AG09309 (cell line): ENCODE data around the gene VIPR2.

ENCODE experiments used
- DNase-seq: peaks from one replicate; pipeline ENCODE4 v3.0.0-alpha.2; 2010; ENCODE audit warnings: low read depth
- H3K4me3 ChIP-seq: 2 replicates; pipeline ENCODE4 v1.5.1; 2011; ENCODE audit warnings: mild to moderate bottlenecking, low read depth, low read length, moderate library complexity; ENCODE audit not compliant: control insufficient read depth
- TF ChIP-seq, protein P1 (sequence below): IDR thresholded peaks from 2 replicates; pipeline ENCODE4 v1.5.1; 2011; ENCODE audit warnings: mild to moderate bottlenecking, low read depth, low read length, inconsistent platforms; ENCODE audit not compliant: insufficient read depth, control insufficient read depth; ENCODE audit errors: missing control alignments

VIPR2 gene

DNA sequence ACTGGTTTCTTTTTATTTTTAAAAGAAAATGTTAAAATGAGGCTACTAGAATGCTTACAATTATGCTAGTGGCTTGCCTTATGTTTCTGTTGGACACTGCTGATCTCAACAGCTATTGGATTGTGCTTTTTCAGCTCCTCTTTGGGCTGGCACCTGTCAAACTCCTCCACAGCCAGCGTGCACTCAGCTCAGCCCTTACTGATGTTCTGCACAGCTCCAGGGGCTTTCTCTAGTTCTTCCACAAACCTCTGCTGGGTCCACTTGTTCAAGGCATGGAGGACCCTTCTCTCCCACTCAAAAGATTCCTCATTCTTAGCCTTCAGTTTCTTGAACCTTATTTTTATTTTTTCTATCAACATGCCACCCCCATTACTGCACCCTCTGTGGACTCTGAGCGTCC lies 96.0 kb downstream of the VIPR2 start:
- no peak for DNase-seq
- H3K4me3 ChIP-seq: no peak overlapping the region
- TF ChIP-seq, protein P1, sequence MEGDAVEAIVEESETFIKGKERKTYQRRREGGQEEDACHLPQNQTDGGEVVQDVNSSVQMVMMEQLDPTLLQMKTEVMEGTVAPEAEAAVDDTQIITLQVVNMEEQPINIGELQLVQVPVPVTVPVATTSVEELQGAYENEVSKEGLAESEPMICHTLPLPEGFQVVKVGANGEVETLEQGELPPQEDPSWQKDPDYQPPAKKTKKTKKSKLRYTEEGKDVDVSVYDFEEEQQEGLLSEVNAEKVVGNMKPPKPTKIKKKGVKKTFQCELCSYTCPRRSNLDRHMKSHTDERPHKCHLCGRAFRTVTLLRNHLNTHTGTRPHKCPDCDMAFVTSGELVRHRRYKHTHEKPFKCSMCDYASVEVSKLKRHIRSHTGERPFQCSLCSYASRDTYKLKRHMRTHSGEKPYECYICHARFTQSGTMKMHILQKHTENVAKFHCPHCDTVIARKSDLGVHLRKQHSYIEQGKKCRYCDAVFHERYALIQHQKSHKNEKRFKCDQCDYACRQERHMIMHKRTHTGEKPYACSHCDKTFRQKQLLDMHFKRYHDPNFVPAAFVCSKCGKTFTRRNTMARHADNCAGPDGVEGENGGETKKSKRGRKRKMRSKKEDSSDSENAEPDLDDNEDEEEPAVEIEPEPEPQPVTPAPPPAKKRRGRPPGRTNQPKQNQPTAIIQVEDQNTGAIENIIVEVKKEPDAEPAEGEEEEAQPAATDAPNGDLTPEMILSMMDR: no peak

DNA sequence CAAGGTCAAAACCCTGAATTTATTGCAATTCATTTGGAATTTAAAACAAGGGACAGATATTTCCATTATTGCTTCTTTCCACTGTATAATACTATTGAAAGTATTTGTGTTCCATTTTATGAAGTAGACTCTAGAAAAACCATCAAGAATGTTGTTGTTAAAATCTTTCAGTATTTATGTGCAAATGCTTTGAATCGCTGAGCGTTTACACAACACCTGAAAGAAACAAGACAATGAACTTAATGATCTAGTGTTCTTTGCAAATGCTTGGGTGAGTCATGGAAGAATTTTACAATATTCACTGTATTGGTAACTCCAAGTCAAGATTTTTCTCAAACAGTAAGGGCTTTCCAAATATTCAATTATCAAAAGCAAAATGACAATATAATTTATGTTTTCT lies 97.1 kb downstream of the VIPR2 start:
- TF ChIP-seq, protein P1: no peak
- H3K4me3 ChIP-seq: no peak overlapping the region
- DNase-seq: no peak

DNA sequence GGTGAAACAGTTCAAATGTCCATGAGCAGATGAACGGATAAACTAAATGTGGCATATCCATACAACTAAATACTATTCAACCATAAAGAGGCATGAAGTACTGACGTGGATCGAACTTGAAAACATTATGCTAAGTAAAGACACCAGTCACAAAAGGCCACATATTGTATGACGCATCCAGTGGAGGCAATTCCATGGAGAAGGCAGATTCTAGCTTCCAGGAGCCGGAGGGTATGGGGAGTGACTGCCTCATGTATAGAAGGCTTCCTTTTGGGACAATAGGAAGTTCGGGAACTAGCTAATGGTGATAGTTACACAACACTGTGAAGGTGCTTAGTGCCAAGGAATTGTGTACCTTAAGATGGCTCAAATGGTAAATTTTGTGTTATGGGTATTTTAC lies 98.4 kb downstream of the VIPR2 start:
- no peak overlapping the region for H3K4me3 ChIP-seq
- DNase-seq: no peak
- TF ChIP-seq, protein P1: no peak

GRCh38 chr7:159045839-159046238 lies 98.8 kb downstream of the VIPR2 start:
- TF ChIP-seq, protein P1: no peak
- H3K4me3 ChIP-seq: no peak overlapping the region
- DNase-seq: no peak

DNA sequence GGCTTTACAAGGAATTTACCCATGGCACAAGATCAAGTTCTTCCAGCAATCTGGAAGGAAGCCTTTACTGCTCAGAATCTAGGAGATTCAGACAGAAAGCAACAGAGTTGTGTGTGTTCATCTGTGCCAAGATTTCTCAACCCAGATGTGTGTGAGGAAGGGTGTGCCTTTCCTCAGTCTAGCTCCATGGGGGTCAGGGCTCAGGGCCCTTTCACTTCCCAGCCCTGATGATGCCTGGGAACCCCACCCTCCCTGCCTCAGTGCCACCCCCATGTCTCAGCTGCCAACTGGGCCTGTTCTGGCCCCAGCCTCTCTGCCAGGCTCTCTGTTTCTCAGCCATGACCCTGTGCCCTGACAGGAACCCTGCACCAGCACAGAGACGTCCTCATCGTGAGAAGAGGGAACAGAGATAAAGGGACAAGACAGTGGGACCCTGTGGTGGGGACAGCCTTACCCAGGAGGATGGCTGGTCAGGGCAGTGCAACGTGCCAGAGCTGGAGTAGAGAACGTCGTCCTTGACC lies 102.0 kb downstream of the VIPR2 start:
- TF ChIP-seq, protein P1: no peak

DNA sequence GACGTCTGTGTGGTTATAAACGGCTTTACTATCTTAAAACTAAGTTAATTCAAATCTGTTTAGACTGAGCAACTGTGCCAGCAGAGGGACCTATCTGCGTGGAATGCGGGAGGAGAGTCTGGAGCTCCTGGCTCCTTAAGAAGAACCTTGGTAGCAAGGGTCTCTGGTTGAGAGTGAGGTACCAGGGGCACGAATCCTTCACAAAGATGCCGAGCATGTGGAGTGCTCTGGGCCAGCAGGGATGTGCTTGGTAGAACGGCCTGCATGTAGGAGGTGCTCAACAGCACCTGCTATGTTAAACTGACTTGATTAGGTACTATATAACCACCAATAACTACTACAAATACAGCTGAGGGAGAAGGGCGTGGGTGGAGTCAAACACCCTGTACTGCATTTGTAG lies 102.6 kb downstream of the VIPR2 start:
- TF ChIP-seq, protein P1: no peak
- no peak for DNase-seq
- H3K4me3 ChIP-seq: no peak overlapping the region

More for the DNA sequence above, 102.0 kb downstream of the VIPR2 start:
- no peak overlapping the region for H3K4me3 ChIP-seq
- DNase-seq: no peak
